ENCODE measurements around the gene AGAP3.

AGAP3 gene

DNA sequence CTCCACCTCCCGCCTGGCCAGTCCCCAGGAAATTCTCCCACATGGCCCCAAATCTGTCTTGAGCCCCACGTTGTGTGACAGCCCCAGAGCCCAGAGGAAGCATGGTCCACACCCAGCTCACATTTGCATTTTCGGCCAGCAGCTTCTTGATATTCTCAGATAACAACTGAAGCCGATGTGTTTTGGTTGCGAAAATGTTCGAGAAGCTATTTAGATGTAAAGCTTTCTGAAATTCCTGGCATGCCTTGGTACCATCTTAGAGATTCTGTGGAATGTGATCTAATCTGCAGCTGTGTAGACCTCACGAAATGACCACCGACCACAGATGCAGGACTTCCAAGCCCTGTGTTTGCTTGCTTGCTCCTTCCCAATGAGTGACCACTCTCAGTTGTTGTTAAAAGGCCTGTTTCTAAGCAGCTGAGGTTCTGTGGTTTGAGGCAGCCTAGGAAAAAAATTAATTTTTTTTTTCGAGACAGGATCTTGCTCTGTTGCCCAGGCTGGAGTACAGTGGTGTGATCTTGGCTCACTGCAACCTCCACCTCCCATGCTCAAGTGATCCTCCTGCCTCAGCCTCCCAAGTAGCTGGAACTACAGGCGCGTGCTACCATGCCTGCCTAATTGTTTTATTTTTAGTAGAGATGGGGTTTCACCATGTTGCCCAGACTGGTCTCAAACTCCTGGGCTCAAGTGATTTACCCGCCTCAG lies 18.1 kb upstream of the AGAP3 start:
- no peaks in the 10 kb centered on the region for H3K27me3 ChIP-seq
- H3K4me1 ChIP-seq (ENCODE audit: control insufficient read depth in 1 of 2, insufficient read depth in 1 of 2, low read depth in 1 of 2, low read length in 1 of 2) = no peaks in the 10 kb centered on the region
- no peak overlapping the region for H3K4me3 ChIP-seq (ENCODE audit: low read depth in 1 of 2, low read length in 1 of 2)
- no peak for TF ChIP-seq CTCF (IDR thresholded peaks at IDR 0.05)
- H3K9me3 ChIP-seq = no peaks in the 10 kb centered on the region
- H3K27ac ChIP-seq = no peak overlapping the region
- peaks cover 93% of the 10 kb centered on the region for H3K36me3 ChIP-seq

DNA sequence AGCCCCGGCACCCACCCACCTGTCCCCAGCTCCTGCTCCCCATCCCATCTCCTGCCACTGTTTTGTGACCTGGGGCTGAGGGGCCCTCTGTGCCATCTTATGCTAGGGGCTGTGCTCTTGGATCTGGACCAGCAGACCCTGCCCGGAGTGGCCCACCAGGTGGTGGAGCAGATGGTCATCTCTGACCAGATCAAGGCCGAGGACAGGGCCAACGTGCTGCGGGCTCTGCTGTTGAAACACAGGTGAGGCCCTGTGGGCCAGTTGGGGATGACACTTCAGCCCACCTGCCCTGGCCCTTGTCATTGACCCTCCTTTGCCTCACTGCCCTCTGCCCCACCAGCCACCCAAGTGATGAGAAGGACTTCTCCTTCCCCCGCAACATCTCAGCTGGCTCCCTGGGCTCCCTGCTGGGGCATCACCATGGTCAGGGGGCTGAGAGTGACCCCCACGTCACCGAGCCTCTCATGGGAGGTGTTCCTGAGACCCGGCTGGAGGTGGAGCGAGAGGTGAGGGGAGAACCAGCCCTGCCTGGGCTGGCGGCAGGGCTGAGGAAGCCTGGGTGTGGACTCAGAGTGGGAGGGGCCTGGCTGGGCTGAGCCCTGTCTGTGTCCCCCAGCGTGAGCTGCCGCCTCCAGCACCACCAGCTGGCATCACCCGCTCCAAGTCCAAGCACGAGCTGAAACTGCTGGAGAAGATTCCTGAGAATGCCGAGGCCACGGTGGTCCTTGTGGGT lies 16.3 kb upstream of the AGAP3 start:
- H3K4me3 ChIP-seq (ENCODE audit: low read depth in 1 of 2, low read length in 1 of 2) = no peak overlapping the region
- no peak for TF ChIP-seq CTCF (IDR thresholded peaks at IDR 0.05)
- H3K4me1 ChIP-seq (ENCODE audit: control insufficient read depth in 1 of 2, insufficient read depth in 1 of 2, low read depth in 1 of 2, low read length in 1 of 2) = no peaks in the 10 kb centered on the region
- H3K27ac ChIP-seq = no peak overlapping the region
- H3K27me3 ChIP-seq = no peaks in the 10 kb centered on the region
- H3K9me3 ChIP-seq = no peaks in the 10 kb centered on the region
- peaks cover 99% of the 10 kb centered on the region for H3K36me3 ChIP-seq

DNA sequence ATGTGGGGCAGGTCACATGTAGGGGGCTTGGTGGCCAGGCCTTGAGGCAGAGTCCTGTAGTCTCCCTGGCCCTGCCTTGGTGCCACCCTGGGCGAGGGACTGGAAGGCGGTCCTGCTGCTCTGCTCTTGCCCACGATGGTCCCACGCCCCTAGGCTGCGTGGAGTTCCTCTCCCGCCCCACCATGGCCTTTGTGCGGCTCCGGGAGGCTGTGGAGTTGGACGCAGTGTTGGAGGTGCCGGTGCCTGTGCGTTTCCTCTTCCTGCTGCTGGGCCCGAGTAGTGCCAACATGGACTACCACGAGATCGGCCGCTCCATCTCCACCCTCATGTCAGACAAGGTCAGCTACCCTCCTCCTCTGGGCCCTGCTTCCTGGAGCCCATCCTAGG lies 15.7 kb upstream of the AGAP3 start:
- Histone ChIP-seq H3K4me1 (ENCODE audit: control insufficient read depth in 1 of 2, insufficient read depth in 1 of 2, low read depth in 1 of 2, low read length in 1 of 2) (no peaks in the 10 kb centered on the region), H3K27ac (no peak overlapping the region), H3K9me3 (no peaks in the 10 kb centered on the region), H3K4me3 (ENCODE audit: low read depth in 1 of 2, low read length in 1 of 2) (no peak overlapping the region), H3K36me3 (peaks cover 99% of the 10 kb centered on the region), H3K27me3 (no peaks in the 10 kb centered on the region)
- TF ChIP-seq CTCF (IDR thresholded peaks at IDR 0.05) = no peak

GRCh38 chr7:151071032-151071866 lies 15.0 kb upstream of the AGAP3 start:
- Histone ChIP-seq H3K4me1 (ENCODE audit: control insufficient read depth in 1 of 2, insufficient read depth in 1 of 2, low read depth in 1 of 2, low read length in 1 of 2) (no peaks in the 10 kb centered on the region), H3K9me3 (no peaks in the 10 kb centered on the region), H3K27me3 (no peaks in the 10 kb centered on the region), H3K4me3 (ENCODE audit: low read depth in 1 of 2, low read length in 1 of 2) (no peak overlapping the region), H3K36me3 (peaks cover 99% of the 10 kb centered on the region), H3K27ac (no peak overlapping the region)
- TF ChIP-seq CTCF (IDR thresholded peaks at IDR 0.05) = no peak

DNA sequence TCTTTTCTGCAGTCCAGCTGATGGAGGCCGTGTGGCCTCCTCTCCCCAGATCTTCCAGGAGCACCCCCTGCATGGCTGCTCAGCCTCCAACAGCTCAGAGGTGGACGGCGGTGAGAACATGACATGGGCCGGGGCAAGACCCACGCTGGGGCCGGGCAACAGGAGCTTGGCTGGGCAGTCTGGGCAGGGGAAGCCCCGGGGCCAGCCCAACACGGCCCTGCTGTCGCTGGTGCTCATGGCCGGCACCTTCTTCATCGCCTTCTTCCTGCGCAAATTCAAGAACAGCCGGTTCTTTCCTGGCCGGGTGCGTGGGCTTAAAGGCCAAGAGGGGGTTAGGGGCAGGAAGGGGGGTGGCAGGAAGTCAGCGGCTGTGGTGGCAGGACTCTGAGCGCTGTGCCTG lies 12.3 kb upstream of the AGAP3 start:
- no peak overlapping the region for H3K27ac ChIP-seq
- no peaks in the 10 kb centered on the region for H3K9me3 ChIP-seq
- peaks cover 85% of the 10 kb centered on the region for H3K36me3 ChIP-seq
- no peak overlapping the region for H3K4me3 ChIP-seq (ENCODE audit: low read depth in 1 of 2, low read length in 1 of 2)
- H3K4me1 ChIP-seq (ENCODE audit: control insufficient read depth in 1 of 2, insufficient read depth in 1 of 2, low read depth in 1 of 2, low read length in 1 of 2) = no peaks in the 10 kb centered on the region
- no peak for TF ChIP-seq CTCF (IDR thresholded peaks at IDR 0.05)
- no peaks in the 10 kb centered on the region for H3K27me3 ChIP-seq

All from neutrophil (primary cell).